SKM-1 treated with dmso at 0.1 percent for 144 hours (cell line): ENCODE data around the gene RGMA.
A peak's percentile ranks its signal among the peaks of the same experiment; 100 is the strongest.
"Not testable (repeated sequence)": the region's sequence is repeated elsewhere in the genome, so short reads cannot be mapped to it uniquely, and the experiment has no call there.

Experiments used
- DNase-seq: peaks from one replicate; lab custom pipeline; 2025; ENCODE audit not compliant: unreplicated experiment; lab: John Stamatoyannopoulos, UW

RGMA gene

DNA sequence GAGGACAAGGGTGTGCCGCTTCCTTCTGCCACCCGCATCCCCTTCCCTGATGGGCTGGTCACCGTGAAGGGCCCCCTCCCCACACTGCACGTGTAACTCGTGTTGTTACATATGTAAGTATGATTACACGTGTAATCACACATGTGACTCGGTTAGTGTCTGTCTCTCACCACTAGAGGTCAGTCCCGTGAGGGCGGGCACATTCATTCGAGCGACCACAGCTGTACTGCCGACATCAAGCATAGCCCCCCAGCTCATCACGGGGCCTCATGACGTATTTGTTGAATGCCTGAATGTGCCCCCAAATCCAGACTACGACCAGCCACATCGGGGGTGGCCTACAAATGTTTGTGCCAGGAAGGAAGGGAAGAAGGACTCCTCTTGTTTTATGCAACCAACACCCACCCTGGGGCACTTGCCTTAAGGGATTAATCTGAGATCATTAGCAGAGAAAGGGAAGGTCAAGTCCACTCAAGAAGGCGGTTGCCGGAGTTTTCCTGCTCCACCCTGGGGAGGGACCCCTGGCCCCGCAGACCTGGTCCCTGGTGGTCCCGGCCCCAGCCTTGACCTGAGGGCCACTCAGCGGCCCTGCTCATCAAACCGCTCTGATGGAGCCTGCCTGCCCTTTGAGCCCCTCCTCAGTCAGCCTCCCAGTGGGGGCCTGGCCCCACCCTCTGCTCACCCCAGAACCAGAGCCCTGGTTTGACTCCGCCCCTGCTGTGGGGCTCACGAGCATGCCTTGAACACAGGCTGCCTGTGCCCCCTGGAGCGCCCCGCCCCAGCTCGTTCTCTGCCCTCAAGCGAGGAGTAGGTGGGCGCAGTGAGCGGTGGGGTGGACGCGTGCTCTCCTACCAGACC, 52.8 kb downstream of the RGMA start:
- DNase-seq, result peak; percentile 23

DNA sequence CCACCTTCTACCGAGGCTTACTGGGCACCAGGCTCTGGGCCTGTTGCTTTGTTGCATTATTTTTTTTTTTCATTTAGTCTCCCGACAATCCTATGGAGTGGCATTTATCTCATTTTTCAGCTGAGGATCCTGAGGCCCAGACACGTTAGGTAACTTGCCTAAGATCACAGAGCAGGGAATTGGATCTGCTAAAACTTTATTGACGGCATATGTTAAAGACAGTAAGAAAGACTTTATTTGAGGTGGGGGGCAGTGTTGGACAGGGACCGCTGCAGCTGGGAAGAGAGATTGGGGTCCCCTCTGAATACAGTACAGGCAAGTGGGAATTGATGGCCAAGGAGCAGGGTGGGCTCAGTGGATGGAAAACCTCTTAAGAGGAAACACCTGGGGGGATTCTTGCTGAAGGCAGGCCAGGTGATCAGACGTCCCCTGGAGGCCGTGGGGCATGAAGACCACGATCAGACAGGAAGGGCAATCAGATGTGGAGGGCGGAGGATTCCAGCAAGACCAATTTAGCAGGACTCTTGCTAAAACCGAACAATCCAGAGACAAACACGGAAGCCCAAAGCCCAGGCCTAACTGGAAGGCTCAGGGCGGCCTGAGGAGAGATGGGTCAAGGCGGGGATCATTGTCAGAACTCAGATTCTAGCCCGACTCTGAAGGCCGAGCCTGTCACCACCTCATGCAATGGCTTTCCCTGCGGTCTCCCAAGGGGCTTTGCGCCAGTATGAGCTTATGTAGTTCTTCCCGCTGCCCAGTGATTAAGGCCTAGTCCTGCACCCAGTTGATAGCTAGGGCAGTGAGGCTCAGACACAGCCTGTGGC, 53.7 kb downstream of the RGMA start:
- DNase-seq, result no peak

DNA sequence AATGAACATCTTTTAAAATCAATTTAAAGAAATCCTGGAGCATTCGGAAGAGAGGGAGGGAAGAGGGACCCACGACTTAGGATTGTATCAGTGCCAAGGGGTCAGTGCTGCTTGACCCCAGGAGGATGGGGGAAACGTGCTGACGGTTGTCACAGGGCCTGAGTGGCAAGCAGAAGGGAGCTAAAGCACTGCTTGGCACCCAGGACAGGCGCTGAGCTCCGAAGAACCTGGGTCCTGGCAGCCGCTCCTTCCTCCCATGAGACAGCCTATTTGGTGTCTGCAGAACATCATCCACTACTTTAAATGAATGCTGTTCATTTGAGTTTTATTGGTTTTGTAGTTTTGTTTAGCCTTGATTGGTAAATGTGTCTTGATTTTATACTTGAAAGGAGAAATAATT, 54.5 kb downstream of the RGMA start:
- DNase-seq, result no peak

DNA sequence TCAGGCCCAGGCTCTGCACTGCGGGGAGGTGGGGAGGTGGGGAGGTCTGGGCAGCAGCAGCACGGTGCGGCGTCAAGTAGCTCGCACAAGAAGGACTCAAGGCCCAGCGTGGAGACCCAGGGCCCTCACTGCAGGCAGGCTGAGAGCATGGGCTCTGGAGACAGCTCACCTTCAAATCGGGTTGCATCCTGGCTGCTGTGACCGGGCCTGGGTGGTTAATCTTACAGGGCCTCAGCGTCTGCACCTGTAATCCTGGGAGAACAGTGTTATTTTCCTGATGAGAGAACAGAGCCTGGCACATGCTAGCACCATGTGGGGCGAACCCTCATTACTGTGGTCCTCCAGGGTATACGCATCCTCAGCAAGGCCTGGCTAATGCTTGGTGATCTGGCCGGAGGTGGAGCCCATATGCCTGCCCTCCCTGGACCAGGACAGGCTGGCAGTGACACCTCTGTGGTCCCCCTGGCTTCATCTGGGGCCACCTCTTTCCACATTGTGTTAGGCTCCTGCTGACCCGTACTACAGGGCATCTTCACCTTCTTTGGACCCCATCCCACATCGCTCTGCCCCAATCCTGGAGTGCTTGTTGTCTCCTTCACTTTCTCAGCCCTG, 55.5 kb downstream of the RGMA start:
- DNase-seq, result no peak

DNA sequence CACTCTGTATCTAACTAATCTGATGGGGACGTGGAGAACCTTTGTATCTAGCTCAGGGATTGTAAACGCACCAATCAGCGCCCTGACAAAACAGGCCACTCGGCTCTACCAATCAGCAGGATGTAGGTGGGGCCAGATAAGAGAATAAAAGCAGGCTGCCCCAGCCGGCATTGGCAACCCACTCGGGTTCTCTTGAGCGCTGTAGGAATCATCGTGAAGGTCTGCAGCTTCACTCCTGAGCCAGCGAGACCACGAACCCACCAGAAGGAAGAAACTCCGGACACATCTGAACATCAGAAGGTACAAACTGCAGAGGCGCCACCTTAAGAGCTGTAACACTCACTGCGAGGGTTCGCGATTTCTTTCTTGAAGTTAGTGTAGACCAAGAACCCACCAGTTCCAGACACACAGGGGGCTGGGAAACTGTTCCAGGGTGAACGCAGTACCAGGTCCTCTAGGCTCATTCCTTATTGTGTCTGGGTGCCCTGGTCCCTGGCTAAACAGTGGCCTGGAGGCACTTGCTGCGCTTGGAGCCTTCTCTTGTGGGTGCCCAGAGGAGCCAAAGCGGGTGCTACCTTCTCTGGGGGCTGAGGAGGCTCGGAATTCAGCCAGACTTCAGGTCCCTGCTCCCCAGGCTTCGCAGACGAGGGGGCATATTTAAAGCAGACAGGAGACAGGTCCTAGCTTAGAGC, 56.4 kb downstream of the RGMA start:
- not testable (repeated sequence) for DNase-seq

DNA sequence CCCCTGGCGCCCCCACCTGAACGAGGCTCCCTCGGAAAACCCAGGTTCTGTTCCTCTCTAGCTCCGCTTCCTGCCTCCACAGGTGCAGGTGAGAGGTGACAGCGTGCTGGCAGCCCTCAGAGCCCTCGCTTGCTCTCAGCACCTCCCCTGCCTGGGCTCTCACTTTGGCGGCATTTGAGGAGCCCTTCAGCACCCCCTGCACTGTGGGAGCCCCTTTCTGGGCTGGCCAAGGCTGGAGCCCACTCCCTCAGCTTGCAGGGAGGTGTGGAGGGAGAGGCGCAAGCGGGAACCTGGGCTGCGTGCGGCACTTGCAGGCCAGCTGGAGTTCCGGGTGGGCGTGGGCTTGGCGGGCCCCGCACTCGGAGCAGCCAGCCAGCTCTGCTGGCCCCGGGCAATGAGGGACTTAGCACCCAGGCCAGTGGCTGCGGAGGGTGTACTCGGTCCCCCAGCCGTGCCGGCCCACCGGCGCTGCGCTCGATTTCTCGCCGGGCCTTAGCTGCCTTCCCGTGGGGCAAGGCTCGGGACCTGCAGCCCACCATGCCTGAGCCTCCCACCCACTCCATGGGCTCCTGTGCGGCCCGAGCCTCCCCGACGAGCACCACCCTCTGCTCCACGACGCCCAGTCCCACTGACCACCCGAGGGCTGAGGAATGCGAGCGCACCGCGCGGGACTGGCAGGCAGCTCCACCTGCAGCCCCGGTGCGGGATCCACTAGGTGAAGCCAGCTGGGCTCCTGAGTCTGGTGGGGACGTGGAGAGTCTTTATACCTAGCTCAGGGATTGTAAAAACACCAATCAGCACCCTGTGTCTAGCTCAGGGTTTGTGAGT, 57.2 kb downstream of the RGMA start:
- not testable (repeated sequence) for DNase-seq

DNA sequence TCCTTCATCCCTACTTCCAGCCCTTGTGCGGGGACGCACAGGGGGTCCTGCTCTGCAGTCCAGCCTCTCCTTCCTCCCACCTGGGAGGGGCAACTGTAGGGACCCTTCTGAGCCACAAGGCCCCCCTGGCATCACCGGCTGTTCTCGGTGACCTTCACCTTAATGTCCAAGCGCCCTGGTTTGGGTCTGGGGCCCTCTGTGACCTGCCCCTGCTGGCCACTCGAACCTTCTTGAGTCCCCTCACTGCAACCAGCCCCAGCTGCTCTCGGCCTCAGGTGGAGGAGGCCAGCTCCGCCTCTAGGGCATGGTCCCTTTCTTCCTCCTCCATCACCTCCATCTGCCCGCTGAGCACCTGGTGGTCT, 57.9 kb downstream of the RGMA start:
- no peak for DNase-seq

DNA sequence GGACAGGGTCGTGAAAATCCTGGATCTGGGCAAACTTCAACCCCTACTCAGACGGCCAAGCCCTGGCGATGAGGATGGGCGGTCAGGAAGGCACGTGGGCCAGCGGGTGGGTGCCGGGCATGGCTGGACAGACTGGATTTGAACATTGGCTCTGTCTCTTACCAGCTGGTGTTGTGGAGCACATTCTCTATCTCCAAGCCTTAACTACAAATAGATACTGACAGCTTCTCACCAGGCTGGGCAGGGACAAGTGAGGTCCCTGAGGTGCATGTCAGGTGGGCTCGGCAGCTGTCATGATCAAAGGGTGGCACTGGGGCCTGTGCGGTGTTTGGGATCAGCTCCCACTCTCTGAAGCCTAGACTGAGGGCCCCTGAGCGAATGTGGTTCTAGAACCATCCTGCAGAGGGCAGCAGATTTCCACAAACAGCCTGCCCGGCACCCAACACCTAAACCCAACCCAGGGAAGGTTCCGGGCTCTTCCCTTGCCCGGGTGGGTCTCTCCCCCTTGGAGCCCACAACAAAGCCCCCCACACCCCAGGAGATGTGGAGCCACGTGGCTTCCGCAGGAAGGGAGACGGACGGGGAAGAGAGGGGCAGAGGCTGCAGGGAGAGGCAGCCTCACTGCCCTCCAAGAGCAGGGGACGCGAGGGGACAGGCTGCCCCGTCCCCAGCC, 58.4 kb downstream of the RGMA start:
- peak; percentile 44 for DNase-seq

DNA sequence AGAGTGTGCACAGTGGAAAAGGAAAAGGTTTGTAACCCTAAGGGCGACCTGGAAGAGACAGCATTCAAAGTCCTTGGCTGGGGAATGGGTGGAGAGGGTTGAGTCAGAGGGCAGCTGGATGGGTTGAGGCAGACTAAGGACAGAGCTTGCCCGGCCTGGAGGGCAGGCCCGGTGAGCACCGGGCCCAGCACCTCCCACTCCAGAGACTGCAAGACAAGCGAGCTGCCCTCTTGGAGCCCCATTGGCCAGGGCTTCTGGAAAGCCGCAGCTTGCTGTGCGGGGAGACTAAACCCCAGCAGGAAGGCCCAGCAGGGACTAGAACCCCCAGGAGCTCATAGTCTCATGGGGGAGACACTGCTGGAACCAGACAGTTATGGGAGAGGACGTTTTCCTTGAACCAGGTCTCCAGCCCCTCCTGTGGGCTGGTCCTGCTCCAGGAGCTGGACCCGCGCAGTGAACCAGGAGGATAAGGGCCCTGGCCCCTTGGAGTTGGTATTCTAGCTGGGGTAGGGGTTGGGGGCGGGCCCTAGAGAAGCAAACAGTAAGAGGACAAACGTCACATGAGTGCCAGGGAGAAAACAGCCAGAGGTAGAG, 59.1 kb downstream of the RGMA start:
- DNase-seq, result no peak

DNA sequence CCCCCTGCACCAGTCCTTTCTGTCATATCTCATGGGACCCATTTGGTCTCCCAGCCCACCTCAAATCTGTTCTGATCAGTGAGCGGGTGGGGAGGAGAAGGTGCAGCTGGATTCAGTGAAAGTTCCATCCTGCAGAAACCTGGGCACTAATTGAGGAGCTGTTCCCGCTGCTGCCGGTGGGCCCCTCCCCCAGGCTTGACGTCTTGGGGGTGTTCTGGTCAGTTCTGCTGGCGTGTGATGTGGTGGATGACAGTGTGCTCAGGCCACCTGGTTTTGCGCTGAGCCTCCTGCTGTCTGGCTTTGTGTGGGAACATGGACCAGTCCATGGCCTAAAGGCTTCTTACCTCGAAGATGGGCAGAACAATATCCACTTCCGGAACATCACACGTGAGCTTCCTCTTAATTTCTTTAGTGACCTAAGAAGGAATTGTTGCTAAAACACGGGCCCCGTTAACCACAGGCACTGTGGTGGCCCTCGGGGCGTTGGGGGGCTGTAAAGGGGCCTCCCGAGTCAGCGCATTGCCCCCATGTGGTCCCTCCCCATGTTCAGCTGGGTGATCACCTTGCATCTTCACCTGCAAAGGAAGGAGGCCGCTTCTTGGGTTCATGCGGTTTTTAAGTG, 59.7 kb downstream of the RGMA start:
- no peak for DNase-seq

DNA sequence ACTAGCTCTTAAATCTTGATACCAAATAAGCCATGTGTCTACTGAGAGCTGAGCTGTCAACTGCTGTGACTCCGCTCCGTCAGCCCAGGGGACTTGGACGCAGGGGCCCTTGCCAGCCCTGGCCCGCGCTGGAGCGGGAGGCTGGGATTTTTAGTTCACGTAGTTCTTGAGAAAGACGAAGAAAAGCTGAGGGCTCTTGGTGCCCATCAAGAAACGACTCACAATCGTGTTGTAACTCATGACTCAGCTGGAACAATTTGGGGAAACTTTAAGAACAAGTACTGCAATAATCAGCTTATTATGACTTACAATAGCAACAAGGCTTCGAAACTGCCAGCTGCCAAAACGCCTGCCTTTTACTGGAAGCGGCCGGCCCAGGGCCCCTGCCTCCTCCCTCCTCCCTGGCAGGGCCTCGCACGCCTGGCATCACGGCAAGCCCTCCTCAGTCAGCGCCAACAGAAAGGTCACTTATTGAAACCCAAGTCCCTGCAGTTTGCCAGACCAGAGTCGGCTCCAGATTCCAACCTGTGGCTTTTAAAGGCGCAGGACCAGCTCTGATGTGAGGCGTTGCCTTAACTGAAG, 60.3 kb downstream of the RGMA start:
- DNase-seq, result peak; percentile 15

DNA sequence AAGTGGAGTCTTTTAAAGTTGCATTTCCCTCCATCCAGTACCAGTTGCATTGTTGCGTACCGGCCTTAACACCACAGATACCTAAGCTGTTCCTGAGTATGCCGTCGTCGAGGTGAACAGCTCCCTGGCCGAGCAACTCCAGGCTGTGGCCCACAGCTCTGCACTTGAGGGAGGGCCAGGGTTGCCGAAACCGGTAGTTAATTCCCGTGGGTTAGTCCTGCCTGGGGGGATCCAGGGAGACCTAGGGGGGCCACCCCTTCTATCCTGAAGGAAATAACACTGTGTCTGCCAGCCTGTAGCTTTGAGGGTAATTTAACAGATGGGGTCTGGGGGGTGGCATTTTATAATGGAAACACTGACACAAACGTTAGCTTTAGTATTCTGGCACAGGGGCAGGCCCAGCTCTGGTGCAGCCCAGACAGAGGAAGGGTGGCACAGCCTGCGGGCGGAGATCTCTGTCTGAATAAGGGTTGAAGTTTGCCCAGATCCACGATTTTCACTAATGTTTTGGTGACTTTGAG, 60.8 kb downstream of the RGMA start:
- DNase-seq, result no peak

DNA sequence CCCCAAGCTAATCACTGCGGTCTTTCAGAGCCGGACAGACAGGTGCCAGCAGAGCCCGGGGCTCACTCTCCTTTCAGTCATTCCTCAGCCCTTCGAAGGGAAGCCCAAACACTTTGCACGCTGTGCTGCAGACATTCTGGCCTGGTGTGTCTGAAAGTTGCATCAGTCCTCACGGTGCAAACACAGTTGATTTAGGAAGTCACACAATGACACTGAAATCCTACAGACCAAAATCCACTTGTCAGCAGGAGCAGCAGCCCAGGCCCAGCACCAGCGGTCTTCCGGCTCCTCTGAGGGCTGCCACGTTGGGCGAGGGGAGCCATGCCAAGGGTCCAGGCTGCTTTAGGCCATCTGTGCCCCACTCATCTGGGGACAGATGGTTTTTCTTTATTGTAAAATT, 61.6 kb downstream of the RGMA start:
- DNase-seq, result no peak

DNA sequence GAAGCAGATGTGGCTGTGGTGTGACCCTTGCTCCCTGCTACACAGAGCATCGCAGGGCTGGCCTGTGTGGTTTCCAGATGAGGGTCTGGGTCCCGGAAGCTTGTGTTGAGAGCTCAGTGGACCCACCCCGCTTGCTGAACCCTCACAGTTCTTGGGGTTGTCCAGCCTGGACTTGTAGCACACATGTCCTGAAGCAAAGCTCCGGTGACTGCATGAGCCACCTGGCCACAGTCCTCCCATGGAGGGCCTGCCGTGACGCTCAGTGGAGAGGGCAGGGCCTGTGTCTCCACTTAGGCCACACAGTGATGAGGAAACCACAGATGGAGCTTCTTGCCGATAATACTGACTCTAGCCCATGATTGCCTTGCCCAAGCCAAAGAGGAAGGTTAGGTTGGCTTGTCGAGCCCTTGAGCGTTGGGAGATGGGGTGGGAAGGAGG, 62.6 kb downstream of the RGMA start:
- DNase-seq, result no peak

DNA sequence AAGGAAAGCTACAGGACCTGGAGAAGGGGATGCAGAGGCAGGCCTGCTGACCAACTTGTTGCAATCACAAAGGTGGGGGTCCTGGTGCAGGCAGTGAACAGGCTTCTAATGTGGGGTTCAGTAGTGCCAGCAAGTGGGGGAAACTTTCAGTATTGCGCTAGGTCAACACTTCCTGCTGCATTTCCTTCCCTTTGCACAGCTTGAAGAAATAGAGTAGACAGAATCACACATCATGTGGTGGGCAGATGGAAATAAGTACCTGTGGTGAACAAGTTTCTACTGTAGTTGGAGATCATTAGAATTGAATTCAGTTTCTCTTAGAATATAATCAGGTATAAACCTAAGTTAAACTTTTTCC, 63.4 kb downstream of the RGMA start:
- DNase-seq, result no peak

DNA sequence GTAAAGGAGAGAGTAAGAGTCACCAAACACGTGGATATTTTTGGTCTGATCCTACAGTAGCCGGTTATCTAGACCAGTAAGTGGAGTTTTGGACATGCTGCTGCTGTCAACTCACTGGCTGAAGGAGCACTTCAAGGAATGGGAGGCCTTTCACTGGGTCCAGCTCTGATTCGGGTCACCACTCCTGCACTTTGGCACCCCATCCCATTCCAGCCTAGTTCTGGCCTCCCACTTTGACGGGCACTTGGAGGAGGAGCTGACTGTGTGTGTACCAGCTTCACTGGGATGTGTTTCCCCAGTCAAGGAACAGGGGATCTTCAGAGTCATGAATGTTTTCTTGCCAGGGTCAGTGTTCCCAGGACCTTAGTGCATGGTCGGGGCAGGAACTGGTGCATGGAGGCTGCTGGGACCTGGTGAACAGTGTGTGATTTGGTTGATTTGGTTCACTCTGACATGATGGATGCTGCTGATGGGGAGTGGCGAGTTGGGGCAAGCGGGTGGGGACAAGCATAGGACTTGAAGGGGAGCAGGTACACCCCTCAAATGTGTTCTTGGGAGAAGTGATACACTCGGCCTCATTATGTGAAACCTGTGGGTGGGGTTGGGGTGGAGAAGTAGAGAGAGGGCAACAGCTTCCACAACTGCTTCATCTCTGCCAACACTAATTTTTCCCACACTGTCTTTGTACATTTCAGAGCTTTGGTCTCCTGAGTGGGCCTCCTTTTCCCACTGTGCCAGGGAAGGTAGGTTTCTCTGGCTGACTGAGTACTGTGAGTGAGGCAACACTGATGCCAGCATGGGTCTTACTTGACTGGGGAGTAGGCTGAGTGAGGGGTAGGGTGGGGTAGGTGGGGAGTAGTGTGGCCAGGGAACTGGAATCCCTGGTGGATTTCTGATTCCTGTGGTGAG, 64.0 kb downstream of the RGMA start:
- no peak for DNase-seq

DNA sequence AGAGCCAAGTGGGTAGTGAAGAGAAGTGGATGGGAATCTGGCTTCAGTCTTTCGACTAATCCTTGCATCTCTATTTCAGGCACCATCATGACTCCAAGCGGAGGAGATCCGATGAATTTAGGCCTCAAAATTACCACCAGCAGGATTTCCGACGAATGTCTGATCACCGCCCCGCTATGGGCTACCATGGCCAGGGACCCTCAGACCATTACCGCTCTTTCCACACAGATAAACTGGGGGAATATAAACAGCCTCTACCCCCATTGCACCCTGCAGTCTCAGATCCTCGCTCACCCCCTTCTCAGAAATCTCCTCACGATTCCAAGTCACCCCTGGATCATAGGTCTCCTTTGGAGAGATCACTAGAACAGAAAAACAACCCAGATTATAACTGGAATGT, 64.7 kb downstream of the RGMA start:
- DNase-seq, result no peak
